ENCODE measurements around the gene EIF4G3. TPM values are rescaled to one million over a fixed set of nuclear protein-coding genes. Genes with fewer than 3 reads are reported as not detected.

EIF4G3 gene
- total RNA-seq, 1 donor from 2014 or later: 33.9 TPM

- Histone ChIP-seq H3K27ac (replicated peaks) (no peak overlapping the region), H3K4me3 (no peak overlapping the region), H3K36me3 (peaks cover 5% of the 10 kb centered on the region), H3K4me1 (no peaks in the 10 kb centered on the region), H3K27me3 (ENCODE audit: low read depth) (no peaks in the 10 kb centered on the region), H3K9me3 (replicated peaks) (no peaks in the 10 kb centered on the region)
- DNase-seq: no peak
- no peak for TF ChIP-seq CTCF (IDR thresholded peaks at IDR 0.05; ENCODE audit: borderline replicate concordance)
- intact Hi-C loops (cut with micrococcal nuclease): no loop called here
Measured at GRCh38 chr1:20949871-20950590, 226.7 kb downstream of the EIF4G3 start.

DNA sequence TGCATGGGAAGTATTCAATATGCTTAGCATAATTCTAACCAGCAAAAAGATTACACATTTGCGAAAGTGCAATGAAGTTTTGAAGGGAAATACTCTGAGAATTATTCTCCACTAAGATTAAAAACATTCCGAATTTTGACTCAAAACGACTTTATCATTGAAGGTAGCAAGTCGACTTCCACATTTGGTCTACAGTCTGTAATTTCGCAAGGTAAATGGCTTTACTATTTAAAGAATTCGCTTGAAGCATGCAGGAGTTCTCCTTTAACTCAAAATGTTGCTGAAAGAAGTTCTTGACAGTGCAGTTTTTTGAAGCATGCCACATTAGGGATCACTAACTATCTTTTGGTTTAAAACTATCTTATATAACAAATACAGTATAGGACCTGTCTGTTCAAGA lies 228.6 kb downstream of the EIF4G3 start:
- no peak overlapping the region for H3K4me3 ChIP-seq
- peaks cover 10% of the 10 kb centered on the region for H3K36me3 ChIP-seq
- no peak for DNase-seq
- H3K27ac ChIP-seq (replicated peaks): no peak overlapping the region
- intact Hi-C loops (cut with micrococcal nuclease): no loop called here
- no peaks in the 10 kb centered on the region for H3K4me1 ChIP-seq
- no peaks in the 10 kb centered on the region for H3K9me3 ChIP-seq (replicated peaks)
- H3K27me3 ChIP-seq (ENCODE audit: low read depth): no peaks in the 10 kb centered on the region
- no peak for TF ChIP-seq CTCF (IDR thresholded peaks at IDR 0.05; ENCODE audit: borderline replicate concordance)

GRCh38 chr1:20947409-20947808 lies 229.3 kb downstream of the EIF4G3 start:
- H3K27ac ChIP-seq (replicated peaks): no peak overlapping the region
- no peak for TF ChIP-seq CTCF (IDR thresholded peaks at IDR 0.05; ENCODE audit: borderline replicate concordance)
- no peaks in the 10 kb centered on the region for H3K9me3 ChIP-seq (replicated peaks)

DNA sequence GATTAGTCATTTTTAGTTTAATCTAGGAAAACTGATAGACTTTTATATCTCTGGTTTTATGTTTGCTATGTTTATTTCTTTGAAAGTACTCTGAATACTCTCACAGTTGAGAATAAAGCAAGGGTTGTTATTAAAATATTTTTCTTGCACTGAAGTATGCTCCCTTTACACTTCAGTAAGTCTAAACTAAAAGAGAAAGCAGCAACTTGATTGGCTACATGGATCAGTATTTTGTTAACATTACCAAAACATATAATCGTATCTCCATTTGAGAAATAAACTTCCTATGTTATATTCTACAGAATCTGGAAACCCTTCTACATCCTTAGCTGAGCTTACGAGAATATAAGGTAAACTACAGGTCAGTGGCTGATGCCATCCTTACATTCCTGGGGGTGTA lies 240.1 kb downstream of the EIF4G3 start:
- intact Hi-C loops (cut with micrococcal nuclease): no loop called here
- H3K27ac ChIP-seq (replicated peaks): no peak overlapping the region
- peaks cover 18% of the 10 kb centered on the region for H3K36me3 ChIP-seq
- no peak for TF ChIP-seq CTCF (IDR thresholded peaks at IDR 0.05; ENCODE audit: borderline replicate concordance)
- no peak for DNase-seq
- H3K9me3 ChIP-seq (replicated peaks): no peaks in the 10 kb centered on the region
- no peak overlapping the region for H3K4me3 ChIP-seq
- no peaks in the 10 kb centered on the region for H3K27me3 ChIP-seq (ENCODE audit: low read depth)
- H3K4me1 ChIP-seq: no peaks in the 10 kb centered on the region

More at GRCh38 chr1:20947409-20947808, 229.3 kb downstream of the EIF4G3 start:
- Histone ChIP-seq H3K27me3 (ENCODE audit: low read depth) (no peaks in the 10 kb centered on the region), H3K36me3 (peaks cover 10% of the 10 kb centered on the region), H3K4me1 (no peaks in the 10 kb centered on the region), H3K4me3 (no peak overlapping the region)
- intact Hi-C loops (cut with micrococcal nuclease): no loop called here
- no peak for DNase-seq

DNA sequence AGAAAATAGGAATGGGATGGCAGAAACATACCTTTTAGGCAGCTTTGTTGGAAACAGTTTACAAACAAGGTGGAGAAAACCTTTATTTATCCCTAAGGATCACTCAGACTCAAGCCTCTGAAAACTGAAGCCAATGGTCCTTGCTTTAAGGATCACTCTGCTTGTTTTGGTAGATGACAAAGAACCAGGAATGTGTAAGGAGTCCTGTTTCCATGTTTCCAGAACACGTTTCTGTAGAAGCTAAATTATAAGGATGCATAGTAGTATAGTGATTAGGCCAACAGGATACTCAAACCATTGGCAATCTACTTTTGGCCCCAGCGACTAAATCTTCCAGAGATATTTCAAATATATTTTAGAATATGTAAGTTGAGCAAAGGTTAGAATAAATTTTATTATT lies 240.5 kb downstream of the EIF4G3 start:
- intact Hi-C loops (cut with micrococcal nuclease): no loop called here
- H3K4me3 ChIP-seq: no peak overlapping the region
- no peaks in the 10 kb centered on the region for H3K4me1 ChIP-seq
- H3K36me3 ChIP-seq: peaks cover 14% of the 10 kb centered on the region
- H3K27ac ChIP-seq (replicated peaks): no peak overlapping the region
- DNase-seq: no peak
- H3K27me3 ChIP-seq (ENCODE audit: low read depth): no peaks in the 10 kb centered on the region
- no peak for TF ChIP-seq CTCF (IDR thresholded peaks at IDR 0.05; ENCODE audit: borderline replicate concordance)
- H3K9me3 ChIP-seq (replicated peaks): no peaks in the 10 kb centered on the region
